Muscle layer of colon (tissue), 2 donors: Measurements from ENCODE around the gene ALKBH5.

Experiments
- H3K27ac ChIP-seq: one replicate; pipeline ENCODE4 v1.7.0; 2013; ENCODE audit warnings: low read depth, mild to moderate bottlenecking, low read length, moderate library complexity
- H3K27me3 ChIP-seq, 2 donors: one replicate each; pipeline ENCODE4 v1.7.0; 2013; ENCODE audit warnings: low read length in 2 of 2, mild to moderate bottlenecking in 2 of 2; ENCODE audit not compliant: insufficient read depth in 2 of 2, control insufficient read depth in 1 of 2
- H3K36me3 ChIP-seq: one replicate; pipeline ENCODE4 v1.7.0; 2013; ENCODE audit warnings: mild to moderate bottlenecking, low read length; ENCODE audit not compliant: insufficient read depth
- H3K4me1 ChIP-seq: one replicate; pipeline ENCODE4 v1.7.0; 2013; ENCODE audit warnings: mild to moderate bottlenecking, low read length; ENCODE audit not compliant: insufficient read depth
- H3K4me3 ChIP-seq, 2 donors: one replicate each; pipeline ENCODE4 v1.7.0; 2013; ENCODE audit warnings: low read length in 2 of 2, low read depth in 1 of 2, mild to moderate bottlenecking in 1 of 2, moderate library complexity in 1 of 2
- H3K9ac ChIP-seq: one replicate; pipeline ENCODE4 v1.7.0; 2013; ENCODE audit warnings: low read length
- H3K9me3 ChIP-seq: one replicate; pipeline ENCODE4 v1.7.0; 2013; ENCODE audit warnings: mild to moderate bottlenecking, low read length
- donor health status: abdominal sarcoma.
- donor health status: Adenocarcinoma of cecum.

The ALKBH5 gene

GRCh38 chr17:18250708-18251107, 67.1 kb downstream of the ALKBH5 start:
- Histone ChIP-seq H3K27me3 (no peaks in the 10 kb centered on the region), H3K9ac (no peak overlapping the region), H3K4me1 (no peaks in the 10 kb centered on the region), H3K27ac (no peak overlapping the region), H3K4me3 (no peak overlapping the region), H3K36me3 (peaks cover 89% of the 10 kb centered on the region), H3K9me3 (no peaks in the 10 kb centered on the region)

GRCh38 chr17:18251204-18251603, 67.6 kb downstream of the ALKBH5 start:
- no peaks in the 10 kb centered on the region for H3K9me3 ChIP-seq
- H3K27me3 ChIP-seq, result no peaks in the 10 kb centered on the region
- H3K27ac ChIP-seq, result no peak overlapping the region
- no peaks in the 10 kb centered on the region for H3K4me1 ChIP-seq
- no peak overlapping the region for H3K4me3 ChIP-seq
- peaks cover 89% of the 10 kb centered on the region for H3K36me3 ChIP-seq
- H3K9ac ChIP-seq, result no peak overlapping the region

- no peaks in the 10 kb centered on the region for H3K27me3 ChIP-seq
- H3K27ac ChIP-seq, result no peak overlapping the region
- H3K4me3 ChIP-seq, result no peak overlapping the region
- no peak overlapping the region for H3K9ac ChIP-seq
- peaks cover 8% of the 10 kb centered on the region for H3K4me1 ChIP-seq
- peaks cover 89% of the 10 kb centered on the region for H3K36me3 ChIP-seq
- H3K9me3 ChIP-seq, result no peaks in the 10 kb centered on the region
Observed at GRCh38 chr17:18252160-18252559, 68.5 kb downstream of the ALKBH5 start.

- Histone ChIP-seq H3K36me3 (peaks cover 80% of the 10 kb centered on the region), H3K4me3 (no peak overlapping the region), H3K27me3 (no peaks in the 10 kb centered on the region), H3K4me1 (peaks cover 14% of the 10 kb centered on the region), H3K9me3 (no peaks in the 10 kb centered on the region), H3K9ac (no peak overlapping the region), H3K27ac (no peak overlapping the region)
Observed at GRCh38 chr17:18253187-18253884, 69.7 kb downstream of the ALKBH5 start.

- H3K9me3 ChIP-seq, result no peaks in the 10 kb centered on the region
- no peak overlapping the region for H3K9ac ChIP-seq
- no peak overlapping the region for H3K27ac ChIP-seq
- H3K36me3 ChIP-seq, result peaks cover 72% of the 10 kb centered on the region
- H3K4me1 ChIP-seq, result peaks cover 14% of the 10 kb centered on the region
- no peaks in the 10 kb centered on the region for H3K27me3 ChIP-seq
- H3K4me3 ChIP-seq, result no peak overlapping the region
Observed at GRCh38 chr17:18253947-18254821, 70.6 kb downstream of the ALKBH5 start.

- peaks cover 67% of the 10 kb centered on the region for H3K36me3 ChIP-seq
Observed at GRCh38 chr17:18254888-18255649, 71.4 kb downstream of the ALKBH5 start.

DNA sequence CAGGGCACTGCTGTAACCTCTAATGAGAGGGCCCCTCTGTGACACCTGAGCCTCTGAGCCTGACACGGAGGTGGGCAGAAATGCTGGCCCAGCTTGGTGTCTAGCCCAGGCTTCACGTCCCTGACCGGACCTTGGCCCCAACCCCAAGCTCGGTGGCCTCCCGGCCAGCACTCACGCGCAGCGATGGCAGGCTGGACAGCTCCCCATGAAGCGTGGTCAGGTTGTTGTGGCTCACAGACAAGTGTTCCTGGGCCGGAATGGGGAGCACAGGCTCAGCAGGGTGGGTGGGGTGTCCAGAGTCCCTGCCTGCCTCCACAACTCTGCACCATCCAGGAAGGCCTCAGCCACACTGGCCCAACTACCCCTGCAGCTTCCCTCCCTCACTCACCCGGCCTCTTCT, 72.7 kb downstream of the ALKBH5 start:
- Histone ChIP-seq H3K27ac (no peak overlapping the region), H3K4me1 (peaks cover 23% of the 10 kb centered on the region), H3K4me3 (no peak overlapping the region), H3K27me3 (no peaks in the 10 kb centered on the region), H3K36me3 (peaks cover 54% of the 10 kb centered on the region), H3K9me3 (no peaks in the 10 kb centered on the region), H3K9ac (no peak overlapping the region)

More at GRCh38 chr17:18254888-18255649, 71.4 kb downstream of the ALKBH5 start:
- peaks cover 18% of the 10 kb centered on the region for H3K4me1 ChIP-seq
- H3K27ac ChIP-seq, result no peak overlapping the region
- no peak overlapping the region for H3K4me3 ChIP-seq
- H3K9ac ChIP-seq, result no peak overlapping the region
- H3K9me3 ChIP-seq, result no peaks in the 10 kb centered on the region
- no peaks in the 10 kb centered on the region for H3K27me3 ChIP-seq

GRCh38 chr17:18256776-18257175, 73.1 kb downstream of the ALKBH5 start:
- H3K27me3 ChIP-seq, result no peaks in the 10 kb centered on the region
- no peak overlapping the region for H3K27ac ChIP-seq
- peaks cover 28% of the 10 kb centered on the region for H3K4me1 ChIP-seq
- H3K9ac ChIP-seq, result peak overlapping the region; percentile 82
- H3K9me3 ChIP-seq, result no peaks in the 10 kb centered on the region
- peaks cover 50% of the 10 kb centered on the region for H3K36me3 ChIP-seq
- peak overlapping the region in 1 of 2 donors; percentile 96 for H3K4me3 ChIP-seq

DNA sequence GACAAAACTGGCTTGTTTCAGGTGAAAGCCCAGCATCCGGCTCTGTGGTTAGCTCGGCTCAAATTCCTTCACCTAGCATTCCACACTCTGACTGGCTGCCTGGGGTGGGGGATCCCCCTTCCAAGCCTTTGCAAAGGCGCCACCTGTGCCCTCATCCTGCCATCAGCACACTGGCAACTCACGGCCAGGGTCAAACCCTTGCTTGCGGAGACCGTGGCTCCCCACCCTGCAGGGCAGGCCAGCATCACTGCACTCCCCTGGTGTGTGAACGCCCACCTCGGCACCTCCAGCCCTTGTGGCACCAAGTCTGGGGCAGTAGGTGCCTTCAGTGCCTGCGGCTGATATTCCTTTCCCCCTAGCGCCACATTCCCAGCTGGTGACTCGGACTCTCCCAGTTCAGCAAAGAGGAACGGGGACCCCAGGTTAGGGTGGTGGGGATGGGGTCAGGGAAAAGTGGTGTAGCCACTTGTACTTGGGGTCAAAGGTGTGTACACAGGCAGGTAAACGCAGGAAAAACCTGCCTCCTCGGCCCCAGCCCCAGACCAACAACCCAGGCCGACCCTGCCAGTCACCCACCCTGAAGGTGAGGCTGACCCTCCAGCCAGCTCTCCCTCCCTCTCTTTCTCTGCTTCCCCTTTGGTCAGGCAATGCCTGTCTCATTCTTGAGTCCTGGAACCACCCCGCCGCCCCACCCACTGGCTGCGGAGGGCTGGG, 73.8 kb downstream of the ALKBH5 start:
- peaks cover 43% of the 10 kb centered on the region for H3K36me3 ChIP-seq
- H3K9me3 ChIP-seq, result no peaks in the 10 kb centered on the region
- peak overlapping the region; percentile 72 to 96 for H3K4me3 ChIP-seq
- H3K27me3 ChIP-seq, result no peaks in the 10 kb centered on the region
- peak overlapping the region; percentile 87 for H3K27ac ChIP-seq
- peak overlapping the region; percentile 82 for H3K9ac ChIP-seq
- H3K4me1 ChIP-seq, result peaks cover 34% of the 10 kb centered on the region

DNA sequence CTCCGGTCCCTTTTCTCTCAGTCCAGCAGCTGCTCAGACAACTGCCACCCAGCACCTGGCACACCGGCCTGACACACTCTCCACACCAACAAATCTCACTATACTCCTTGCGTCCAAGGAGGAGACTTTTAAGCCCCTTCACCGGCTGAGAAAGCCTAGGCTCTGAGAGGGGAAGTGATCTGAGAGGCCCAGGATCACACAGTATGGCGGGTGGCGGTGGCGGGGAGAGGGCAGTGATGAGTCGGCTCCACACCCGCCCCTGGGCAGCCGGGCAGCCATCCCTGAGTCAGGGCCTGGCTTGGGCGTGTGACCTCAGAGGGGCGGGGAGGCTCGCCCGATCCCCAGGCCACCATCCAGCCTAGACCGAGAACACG, 74.3 kb downstream of the ALKBH5 start:
- H3K9ac ChIP-seq, result peak overlapping the region; percentile 82
- no peaks in the 10 kb centered on the region for H3K9me3 ChIP-seq
- no peaks in the 10 kb centered on the region for H3K27me3 ChIP-seq
- peaks cover 36% of the 10 kb centered on the region for H3K4me1 ChIP-seq
- peak overlapping the region; percentile 87 for H3K27ac ChIP-seq
- H3K36me3 ChIP-seq, result peaks cover 40% of the 10 kb centered on the region
- peak overlapping the region; percentile 72 to 96 for H3K4me3 ChIP-seq
